HepG2 (cell line): ENCODE data around the gene ABCG2. TPM values are rescaled to one million over a fixed set of nuclear protein-coding genes. Genes with fewer than 3 reads are reported as not detected.

ENCODE experiments used
- AGO1 ChIP-seq: fragments of 200-400 bp; formaldehyde crosslinking; IDR thresholded peaks from 2 replicates; pipeline ENCODE4 v1.6.1; 2017; ENCODE audit warnings: mild to moderate bottlenecking, low read depth, low read length, moderate library complexity; ENCODE audit not compliant: poor library complexity, severe bottlenecking
- CHD2 ChIP-seq: IDR thresholded peaks from 2 replicates; pipeline ENCODE4 v1.6.1; 2011; ENCODE audit warnings: low read depth, low read length, improper control_type of control experiment
- CHD4 ChIP-seq: fragments of 200-600 bp; sonication (generic); IDR thresholded peaks from 2 replicates; pipeline ENCODE4 v1.7.0; 2017; ENCODE audit warnings: mild to moderate bottlenecking, low read length, borderline replicate concordance
- GATA4 ChIP-seq: sonication (generic); IDR thresholded peaks from 2 replicates; pipeline ENCODE4 v1.6.1; 2016; ENCODE audit warnings: antibody characterized with exemption, low read depth, borderline replicate concordance
- GZF1 ChIP-seq: sonication (generic); formaldehyde crosslinking; IDR thresholded peaks from 2 replicates; pipeline ENCODE4 v1.5.1; 2020; ENCODE audit warnings: mild to moderate bottlenecking, missing genetic modification reagents
- HNF4A ChIP-seq: sonication (generic); formaldehyde crosslinking; IDR thresholded peaks from 2 replicates; pipeline ENCODE4 v1.4.0; 2020; ENCODE audit warnings: missing genetic modification reagents
- ISL2 ChIP-seq: sonication (generic); formaldehyde crosslinking; IDR thresholded peaks from 2 replicates; pipeline ENCODE4 v1.5.0; 2020; ENCODE audit warnings: missing genetic modification reagents
- MBNL3 ChIP-seq: fragments of 250-450 bp; sonication (Bioruptor Pico); conservative IDR thresholded peaks from 2 replicates; pipeline ENCODE4 v1.8.0; 2022; ENCODE audit warnings: mild to moderate bottlenecking, inconsistent platforms
- MTF1 ChIP-seq: sonication (generic); formaldehyde crosslinking; IDR thresholded peaks from 2 replicates; pipeline ENCODE4 v1.5.0; 2020; ENCODE audit warnings: missing genetic modification reagents
- PITX1 ChIP-seq: sonication (generic); formaldehyde crosslinking; IDR thresholded peaks from 2 replicates; pipeline ENCODE4 v1.5.1; 2020; ENCODE audit warnings: mild to moderate bottlenecking, missing genetic modification reagents
- RARA ChIP-seq: IDR thresholded peaks from 2 replicates; pipeline ENCODE4 v1.6.1; 2016; ENCODE audit warnings: missing genetic modification reagents, missing compliant biosample characterization
- SOX5 ChIP-seq: IDR thresholded peaks from 2 replicates; pipeline ENCODE4 v1.6.1; 2016; ENCODE audit warnings: borderline replicate concordance
- TCF7L2 ChIP-seq: IDR thresholded peaks from 2 replicates; pipeline ENCODE4 v1.6.1; 2011; ENCODE audit warnings: mild to moderate bottlenecking, low read depth, low read length, moderate library complexity
- ZFP36 ChIP-seq: fragments of 150-350 bp; IDR thresholded peaks from 2 replicates; pipeline ENCODE4 v1.6.1; 2018; ENCODE audit warnings: borderline replicate concordance, low read length, low read depth; ENCODE audit not compliant: partially characterized antibody
- ZFP37 ChIP-seq: sonication (generic); formaldehyde crosslinking; IDR thresholded peaks from 2 replicates; pipeline ENCODE4 v1.4.0; 2020; ENCODE audit warnings: missing genetic modification reagents, borderline replicate concordance
- ZNF10 ChIP-seq: sonication (generic); formaldehyde crosslinking; IDR thresholded peaks from 2 replicates; pipeline ENCODE4 v1.4.0; 2020; ENCODE audit warnings: mild to moderate bottlenecking, low read depth, missing genetic modification reagents, borderline replicate concordance
- ZNF543 ChIP-seq: sonication (generic); formaldehyde crosslinking; IDR thresholded peaks from 2 replicates; pipeline ENCODE4 v1.4.0; 2020; ENCODE audit warnings: mild to moderate bottlenecking, missing genetic modification reagents
- polyA plus RNA-seq, 8 experiments: library from polyadenylated mRNA; depleted of rRNA in 3 of 8; stranded (reverse) in 7 of 8; unstranded in 1 of 8; fragments of >200 nt; fragmentation: Illumina TruSeq in 4 of 8; extraction: Trizol in 4 of 8; gene quantifications; 2 replicates each; pipeline versions ENCODE4 v1.2.1 to v1.2.3, GENCODE V29; 2011 to 2016; ENCODE audit warnings: low read depth in 4 of 8, missing spikeins in 1 of 8, mixed read lengths in 1 of 8; ENCODE audit not compliant: insufficient read depth in 1 of 8
- total RNA-seq, 5 experiments: library from RNA; depleted of rRNA; stranded (reverse); fragments of >200 nt; fragmentation: Illumina TruSeq; extraction: Trizol; gene quantifications; 2 replicates each; pipeline ENCODE4 v1.2.3, GENCODE V29; 2016; ENCODE audit warnings: low read depth in 1 of 5
- TF ChIP-seq, protein P1 (sequence below): sonication (generic); formaldehyde crosslinking; IDR thresholded peaks from 2 replicates; pipeline ENCODE4 v1.5.0; 2020; ENCODE audit warnings: mild to moderate bottlenecking, missing genetic modification reagents, borderline replicate concordance
- TF ChIP-seq, protein P2 (sequence below): sonication (generic); formaldehyde crosslinking; IDR thresholded peaks from 2 replicates; pipeline ENCODE4 v1.5.0; 2020; ENCODE audit warnings: missing genetic modification reagents
- TF ChIP-seq, protein P3 (sequence below): sonication (generic); formaldehyde crosslinking; IDR thresholded peaks from 2 replicates; pipeline ENCODE4 v1.4.0; 2020; ENCODE audit warnings: missing genetic modification reagents
- TF ChIP-seq, protein P4 (sequence below): sonication (generic); formaldehyde crosslinking; IDR thresholded peaks from 2 replicates; pipeline ENCODE4 v1.8.0; 2022; ENCODE audit warnings: missing genetic modification reagents, mild to moderate bottlenecking, borderline replicate concordance
- TF ChIP-seq, protein P5 (sequence below): sonication (generic); formaldehyde crosslinking; IDR thresholded peaks from 2 replicates; pipeline ENCODE4 v1.4.0; 2020; ENCODE audit warnings: mild to moderate bottlenecking, missing genetic modification reagents
- TF ChIP-seq, protein P6 (sequence below): IDR thresholded peaks from 2 replicates; pipeline ENCODE4 v1.6.1; 2012; ENCODE audit warnings: low read depth, low read length, improper control_type of control experiment

Gene ABCG2
- total and polyA plus RNA-seq, 2 of the 13 experiments (the other 11 are each of a cell fraction or from before 2014, with no cell fraction given) = 10.0 to 15.7 TPM

DNA sequence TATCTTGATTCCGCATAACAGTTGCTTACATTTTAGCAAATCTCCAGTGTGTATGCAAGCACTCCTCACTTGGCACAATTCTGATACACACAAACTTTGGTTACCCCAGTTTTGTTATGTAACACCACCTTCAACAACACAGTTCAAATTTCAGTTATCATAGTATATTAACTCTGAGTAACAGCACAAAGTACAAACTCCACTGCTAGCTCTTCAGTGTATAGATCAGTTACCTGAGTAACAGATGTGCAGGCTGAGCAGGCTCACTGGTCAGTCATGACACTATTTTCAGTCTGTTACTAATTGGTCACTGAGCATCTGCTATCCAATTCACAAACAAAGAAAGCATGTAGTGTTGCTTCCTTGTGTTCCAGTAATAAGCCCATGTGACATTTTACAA, 95.6 kb downstream of the ABCG2 start (continued):
- no peak for TF ChIP-seq ZNF10 (CRISPR knock-in tag)
- peak; percentile 42; the same call in 1 of the 2 replicates for TF ChIP-seq CHD4
- TF ChIP-seq HNF4A = peak; percentile 82
- TF ChIP-seq, protein P1, sequence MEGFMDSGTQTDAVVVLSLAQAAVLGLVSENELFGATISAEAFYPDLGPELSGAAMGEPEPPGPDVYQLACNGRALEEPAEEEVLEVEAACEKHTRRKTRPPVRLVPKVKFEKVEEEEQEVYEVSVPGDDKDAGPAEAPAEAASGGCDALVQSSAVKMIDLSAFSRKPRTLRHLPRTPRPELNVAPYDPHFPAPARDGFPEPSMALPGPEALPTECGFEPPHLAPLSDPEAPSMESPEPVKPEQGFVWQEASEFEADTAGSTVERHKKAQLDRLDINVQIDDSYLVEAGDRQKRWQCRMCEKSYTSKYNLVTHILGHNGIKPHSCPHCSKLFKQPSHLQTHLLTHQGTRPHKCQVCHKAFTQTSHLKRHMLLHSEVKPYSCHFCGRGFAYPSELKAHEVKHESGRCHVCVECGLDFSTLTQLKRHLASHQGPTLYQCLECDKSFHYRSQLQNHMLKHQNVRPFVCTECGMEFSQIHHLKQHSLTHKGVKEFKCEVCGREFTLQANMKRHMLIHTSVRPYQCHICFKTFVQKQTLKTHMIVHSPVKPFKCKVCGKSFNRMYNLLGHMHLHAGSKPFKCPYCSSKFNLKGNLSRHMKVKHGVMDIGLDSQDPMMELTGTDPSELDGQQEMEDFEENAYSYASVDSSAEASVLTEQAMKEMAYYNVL (CRISPR knock-in tag) = no peak
- TF ChIP-seq, protein P2, sequence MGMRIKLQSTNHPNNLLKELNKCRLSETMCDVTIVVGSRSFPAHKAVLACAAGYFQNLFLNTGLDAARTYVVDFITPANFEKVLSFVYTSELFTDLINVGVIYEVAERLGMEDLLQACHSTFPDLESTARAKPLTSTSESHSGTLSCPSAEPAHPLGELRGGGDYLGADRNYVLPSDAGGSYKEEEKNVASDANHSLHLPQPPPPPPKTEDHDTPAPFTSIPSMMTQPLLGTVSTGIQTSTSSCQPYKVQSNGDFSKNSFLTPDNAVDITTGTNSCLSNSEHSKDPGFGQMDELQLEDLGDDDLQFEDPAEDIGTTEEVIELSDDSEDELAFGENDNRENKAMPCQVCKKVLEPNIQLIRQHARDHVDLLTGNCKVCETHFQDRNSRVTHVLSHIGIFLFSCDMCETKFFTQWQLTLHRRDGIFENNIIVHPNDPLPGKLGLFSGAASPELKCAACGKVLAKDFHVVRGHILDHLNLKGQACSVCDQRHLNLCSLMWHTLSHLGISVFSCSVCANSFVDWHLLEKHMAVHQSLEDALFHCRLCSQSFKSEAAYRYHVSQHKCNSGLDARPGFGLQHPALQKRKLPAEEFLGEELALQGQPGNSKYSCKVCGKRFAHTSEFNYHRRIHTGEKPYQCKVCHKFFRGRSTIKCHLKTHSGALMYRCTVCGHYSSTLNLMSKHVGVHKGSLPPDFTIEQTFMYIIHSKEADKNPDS (CRISPR knock-in tag) = peak; percentile 100
- TF ChIP-seq ZFP37 (CRISPR knock-in tag) = no peak
- no peak for TF ChIP-seq ZNF543 (CRISPR knock-in tag)
- no peak for TF ChIP-seq MTF1 (CRISPR knock-in tag)
- TF ChIP-seq, protein P3, sequence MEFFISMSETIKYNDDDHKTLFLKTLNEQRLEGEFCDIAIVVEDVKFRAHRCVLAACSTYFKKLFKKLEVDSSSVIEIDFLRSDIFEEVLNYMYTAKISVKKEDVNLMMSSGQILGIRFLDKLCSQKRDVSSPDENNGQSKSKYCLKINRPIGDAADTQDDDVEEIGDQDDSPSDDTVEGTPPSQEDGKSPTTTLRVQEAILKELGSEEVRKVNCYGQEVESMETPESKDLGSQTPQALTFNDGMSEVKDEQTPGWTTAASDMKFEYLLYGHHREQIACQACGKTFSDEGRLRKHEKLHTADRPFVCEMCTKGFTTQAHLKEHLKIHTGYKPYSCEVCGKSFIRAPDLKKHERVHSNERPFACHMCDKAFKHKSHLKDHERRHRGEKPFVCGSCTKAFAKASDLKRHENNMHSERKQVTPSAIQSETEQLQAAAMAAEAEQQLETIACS (CRISPR knock-in tag) = no peak
- peak; percentile 48; the same call in 1 of the 2 replicates for TF ChIP-seq RARA (CRISPR knock-in tag)
- no peak for TF ChIP-seq TCF7L2
- TF ChIP-seq MBNL3 (CRISPR knock-in tag) = no peak
- no peak for TF ChIP-seq GZF1
- TF ChIP-seq ZFP36 = no peak
- no peak for TF ChIP-seq PITX1
- no peak for TF ChIP-seq CHD2
- no peak for TF ChIP-seq GATA4
- TF ChIP-seq AGO1 = no peak
- no peak for TF ChIP-seq ISL2
- TF ChIP-seq SOX5 (CRISPR knock-in tag) = 0 out of 2 replicates have a peak, but pooled peaks have one; percentile 23
- TF ChIP-seq, protein P4, sequence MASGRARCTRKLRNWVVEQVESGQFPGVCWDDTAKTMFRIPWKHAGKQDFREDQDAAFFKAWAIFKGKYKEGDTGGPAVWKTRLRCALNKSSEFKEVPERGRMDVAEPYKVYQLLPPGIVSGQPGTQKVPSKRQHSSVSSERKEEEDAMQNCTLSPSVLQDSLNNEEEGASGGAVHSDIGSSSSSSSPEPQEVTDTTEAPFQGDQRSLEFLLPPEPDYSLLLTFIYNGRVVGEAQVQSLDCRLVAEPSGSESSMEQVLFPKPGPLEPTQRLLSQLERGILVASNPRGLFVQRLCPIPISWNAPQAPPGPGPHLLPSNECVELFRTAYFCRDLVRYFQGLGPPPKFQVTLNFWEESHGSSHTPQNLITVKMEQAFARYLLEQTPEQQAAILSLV (CRISPR knock-in tag) = no peak
- TF ChIP-seq, protein P5, sequence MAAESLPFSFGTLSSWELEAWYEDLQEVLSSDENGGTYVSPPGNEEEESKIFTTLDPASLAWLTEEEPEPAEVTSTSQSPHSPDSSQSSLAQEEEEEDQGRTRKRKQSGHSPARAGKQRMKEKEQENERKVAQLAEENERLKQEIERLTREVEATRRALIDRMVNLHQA (CRISPR knock-in tag) = no peak
- TF ChIP-seq, protein P6, sequence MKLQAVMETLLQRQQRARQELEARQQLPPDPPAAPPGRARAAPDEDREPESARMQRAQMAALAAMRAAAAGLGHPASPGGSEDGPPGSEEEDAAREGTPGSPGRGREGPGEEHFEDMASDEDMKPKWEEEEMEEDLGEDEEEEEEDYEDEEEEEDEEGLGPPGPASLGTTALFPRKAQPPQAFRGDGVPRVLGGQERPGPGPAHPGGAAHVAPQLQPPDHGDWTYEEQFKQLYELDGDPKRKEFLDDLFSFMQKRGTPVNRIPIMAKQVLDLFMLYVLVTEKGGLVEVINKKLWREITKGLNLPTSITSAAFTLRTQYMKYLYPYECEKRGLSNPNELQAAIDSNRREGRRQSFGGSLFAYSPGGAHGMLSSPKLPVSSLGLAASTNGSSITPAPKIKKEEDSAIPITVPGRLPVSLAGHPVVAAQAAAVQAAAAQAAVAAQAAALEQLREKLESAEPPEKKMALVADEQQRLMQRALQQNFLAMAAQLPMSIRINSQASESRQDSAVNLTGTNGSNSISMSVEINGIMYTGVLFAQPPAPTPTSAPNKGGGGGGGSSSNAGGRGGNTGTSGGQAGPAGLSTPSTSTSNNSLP = peak; percentile 74; the same call in 1 of the 2 replicates
